Amniotic epithelial cell (primary cell): Measurements from ENCODE around the gene COL23A1.
"Not testable (repeated sequence)": the region's sequence is repeated elsewhere in the genome, so short reads cannot be mapped to it uniquely, and the experiment has no call there.

ENCODE experiments used
- DNase-seq: peaks from one replicate; pipeline ENCODE4 v3.0.0-alpha.2; 2010; ENCODE audit warnings: low read depth

Gene COL23A1

GRCh38 chr5:178302321-178302720 lies 287.9 kb downstream of the COL23A1 start:
- DNase-seq: not testable (repeated sequence)

GRCh38 chr5:178301641-178302040 lies 288.6 kb downstream of the COL23A1 start:
- no peak for DNase-seq

GRCh38 chr5:178298283-178298807 lies 291.8 kb downstream of the COL23A1 start:
- no peak for DNase-seq

GRCh38 chr5:178297751-178298150 lies 292.4 kb downstream of the COL23A1 start:
- DNase-seq: no peak

GRCh38 chr5:178296066-178296465 lies 294.1 kb downstream of the COL23A1 start:
- no peak for DNase-seq

- no peak for DNase-seq
Observed at GRCh38 chr5:178295589-178295988, 294.6 kb downstream of the COL23A1 start.

GRCh38 chr5:178293815-178294214 lies 296.4 kb downstream of the COL23A1 start:
- no peak for DNase-seq

- no peak for DNase-seq
Observed at GRCh38 chr5:178293400-178293799, 296.8 kb downstream of the COL23A1 start.

- no peak for DNase-seq
Observed at GRCh38 chr5:178292826-178293205, 297.4 kb downstream of the COL23A1 start.

GRCh38 chr5:178291969-178292825 lies 298.0 kb downstream of the COL23A1 start:
- DNase-seq: no peak

GRCh38 chr5:178291161-178291561 lies 299.0 kb downstream of the COL23A1 start:
- no peak for DNase-seq

GRCh38 chr5:178290376-178290775 lies 299.8 kb downstream of the COL23A1 start:
- DNase-seq: no peak

GRCh38 chr5:178289438-178289837 lies 300.8 kb downstream of the COL23A1 start:
- no peak for DNase-seq

- DNase-seq: no peak
Observed at GRCh38 chr5:178288401-178289368, 301.5 kb downstream of the COL23A1 start.

GRCh38 chr5:178287791-178288105 lies 302.4 kb downstream of the COL23A1 start:
- DNase-seq: no peak

- DNase-seq: no peak
Observed at GRCh38 chr5:178287091-178287790, 303.0 kb downstream of the COL23A1 start.

GRCh38 chr5:178286226-178287090 lies 303.7 kb downstream of the COL23A1 start:
- no peak for DNase-seq

- no peak for DNase-seq
Observed at GRCh38 chr5:178285399-178286225, 304.6 kb downstream of the COL23A1 start.

GRCh38 chr5:178284996-178285395 lies 305.2 kb downstream of the COL23A1 start:
- no peak for DNase-seq

GRCh38 chr5:178284093-178284675 lies 306.0 kb downstream of the COL23A1 start:
- DNase-seq: no peak
